Neural progenitor cell (in vitro differentiated cells): ENCODE results near the gene OPTC. TPM values are rescaled to one million over a fixed set of nuclear protein-coding genes. Genes with fewer than 3 reads are reported as not detected.

Source experiments
- DNase-seq: peaks from one replicate; pipeline ENCODE4 v3.0.0-alpha.2; 2016; ENCODE audit warnings: low spot score
- H2AFZ ChIP-seq: fragments of 200-600 bp; sonication (generic); replicated peaks from 2 replicates; pipeline ENCODE4 v1.6.1; 2016; ENCODE audit warnings: antibody characterized with exemption
- H3F3A ChIP-seq: fragments of 200-600 bp; sonication (generic); 2 replicates; pipeline ENCODE4 v1.6.1; 2016; ENCODE audit warnings: antibody characterized with exemption, low read depth
- H3K27ac ChIP-seq: fragments of 200-600 bp; sonication (generic); 2 replicates; pipeline ENCODE4 v1.5.1; 2016; ENCODE audit warnings: mild to moderate bottlenecking
- H3K27me3 ChIP-seq: fragments of 200-600 bp; sonication (generic); 2 replicates; pipeline ENCODE4 v1.6.1; 2016; ENCODE audit warnings: mild to moderate bottlenecking, moderate library complexity
- H3K36me3 ChIP-seq: fragments of 200-600 bp; sonication (generic); 2 replicates; pipeline ENCODE4 v1.5.1; 2016
- H3K4me1 ChIP-seq: fragments of 200-600 bp; sonication (generic); 2 replicates; pipeline ENCODE4 v1.6.1; 2016; ENCODE audit warnings: mixed run types
- H3K4me2 ChIP-seq: fragments of 200-600 bp; sonication (generic); 2 replicates; pipeline ENCODE4 v1.6.1; 2016
- H3K4me3 ChIP-seq: fragments of 200-600 bp; sonication (generic); 2 replicates; pipeline ENCODE4 v1.5.1; 2016
- H3K79me2 ChIP-seq: fragments of 200-600 bp; sonication (generic); 2 replicates; pipeline ENCODE4 v1.6.1; 2016; ENCODE audit warnings: low read depth
- H3K9ac ChIP-seq: fragments of 200-600 bp; sonication (generic); 2 replicates; pipeline ENCODE4 v1.6.1; 2016
- H3K9me3 ChIP-seq: fragments of 200-600 bp; sonication (generic); 2 replicates; pipeline ENCODE4 v1.5.1; 2016; ENCODE audit warnings: low read depth
- H4K20me1 ChIP-seq: fragments of 200-600 bp; sonication (generic); 2 replicates; pipeline ENCODE4 v1.6.1; 2016; ENCODE audit warnings: low read depth
- H3K27ac Mint-ChIP-seq: 3 replicates; pipeline ENCODE4 v1.8.0; 2021; ENCODE audit warnings: mixed read lengths
- H3K27me3 Mint-ChIP-seq: 2 replicates; pipeline ENCODE4 v1.8.0; 2022; ENCODE audit warnings: low read depth, mild to moderate bottlenecking, inconsistent platforms, moderate library complexity, mixed read lengths; ENCODE audit not compliant: insufficient read depth
- H3K36me3 Mint-ChIP-seq: 3 replicates; pipeline ENCODE4 v1.8.0; 2021; ENCODE audit warnings: mixed read lengths
- H3K4me1 Mint-ChIP-seq: 3 replicates; pipeline ENCODE4 v1.8.0; 2021; ENCODE audit warnings: mixed read lengths
- H3K4me3 Mint-ChIP-seq: 3 replicates; pipeline ENCODE4 v1.8.0; 2021; ENCODE audit warnings: mild to moderate bottlenecking, moderate library complexity, mixed read lengths
- H3K9me3 Mint-ChIP-seq: 3 replicates; pipeline ENCODE4 v1.8.0; 2020; ENCODE audit warnings: mixed read lengths
- CTCF ChIP-seq: fragments of 200-600 bp; sonication (generic); IDR thresholded peaks from 2 replicates; pipeline ENCODE4 v1.5.1; 2017; ENCODE audit warnings: antibody characterized with exemption, mild to moderate bottlenecking
- EZH2 ChIP-seq: fragments of 200-600 bp; sonication (generic); IDR thresholded peaks from 2 replicates; pipeline ENCODE4 v1.6.1; 2017; ENCODE audit warnings: antibody characterized with exemption, mild to moderate bottlenecking, moderate library complexity
- EZH2phosphoT487 ChIP-seq: fragments of 200-600 bp; sonication (generic); IDR thresholded peaks from 2 replicates; pipeline ENCODE4 v1.6.1; 2017; ENCODE audit warnings: antibody characterized with exemption
- total RNA-seq: library from RNA; depleted of rRNA; stranded (reverse); fragments of >200 nt; gene quantifications from 2 replicates; pipeline ENCODE4 v1.2.3, GENCODE V29; 2015; ENCODE audit warnings: low replicate concordance

Gene OPTC
- total RNA-seq, 1 donor from 2014 or later = not detected

- Mint-ChIP-seq H3K4me1 (peaks cover 52% of the 10 kb centered on the region), H3K27ac (no peak overlapping the region), H3K36me3 (no peaks in the 10 kb centered on the region), H3K27me3 (peaks cover 24% of the 10 kb centered on the region), H3K4me3 (peak overlapping the region; percentile 2), H3K9me3 (no peaks in the 10 kb centered on the region)
- no peak overlapping the region for H3K27ac ChIP-seq
- TF ChIP-seq EZH2phosphoT487 (no peak), CTCF (no peak), EZH2 (no peak)
- H3K4me1 ChIP-seq = peaks cover 17% of the 10 kb centered on the region
- peak overlapping the region; percentile 63 for H3K4me2 ChIP-seq
- no peak overlapping the region for H2AFZ ChIP-seq
- no peaks in the 10 kb centered on the region for H3K36me3 ChIP-seq
- no peaks in the 10 kb centered on the region for H4K20me1 ChIP-seq
- no peaks in the 10 kb centered on the region for H3K9me3 ChIP-seq
- no peaks in the 10 kb centered on the region for H3K79me2 ChIP-seq
- H3K27me3 ChIP-seq = peaks cover 25% of the 10 kb centered on the region
- no peaks in the 10 kb centered on the region for H3F3A ChIP-seq
- no peak overlapping the region for H3K4me3 ChIP-seq
- DNase-seq = peak; percentile 68
- no peak overlapping the region for H3K9ac ChIP-seq
These were observed 2.3 kb upstream of the OPTC start for GRCh38 chr1:203491664-203492063.

- Mint-ChIP-seq H3K4me1 (peaks cover 53% of the 10 kb centered on the region), H3K27me3 (peaks cover 28% of the 10 kb centered on the region), H3K27ac (no peak overlapping the region), H3K4me3 (peak overlapping the region; percentile 2), H3K36me3 (no peaks in the 10 kb centered on the region), H3K9me3 (no peaks in the 10 kb centered on the region)
- no peak for DNase-seq
- H3K4me3 ChIP-seq = no peak overlapping the region
- H3K4me1 ChIP-seq = peaks cover 17% of the 10 kb centered on the region
- no peak overlapping the region for H3K27ac ChIP-seq
- H3K4me2 ChIP-seq = peak overlapping the region; percentile 63
- no peak for TF ChIP-seq CTCF
- TF ChIP-seq EZH2phosphoT487 = no peak
- TF ChIP-seq EZH2 = no peak
- no peaks in the 10 kb centered on the region for H3K9me3 ChIP-seq
- H3F3A ChIP-seq = no peaks in the 10 kb centered on the region
- H2AFZ ChIP-seq = no peak overlapping the region
- no peaks in the 10 kb centered on the region for H4K20me1 ChIP-seq
- H3K27me3 ChIP-seq = peaks cover 25% of the 10 kb centered on the region
- no peaks in the 10 kb centered on the region for H3K36me3 ChIP-seq
- H3K79me2 ChIP-seq = no peaks in the 10 kb centered on the region
- no peak overlapping the region for H3K9ac ChIP-seq
These were observed 1.7 kb upstream of the OPTC start for GRCh38 chr1:203492082-203492747.

GRCh38 chr1:203492748-203493130 lies 1.2 kb upstream of the OPTC start:
- no peaks in the 10 kb centered on the region for H3K9me3 ChIP-seq
- no peak overlapping the region for H3K4me3 ChIP-seq
- H3K79me2 ChIP-seq = no peaks in the 10 kb centered on the region
- Mint-ChIP-seq H3K4me1 (peaks cover 50% of the 10 kb centered on the region), H3K36me3 (no peaks in the 10 kb centered on the region), H3K27me3 (peaks cover 28% of the 10 kb centered on the region), H3K9me3 (no peaks in the 10 kb centered on the region), H3K27ac (no peak overlapping the region), H3K4me3 (no peak overlapping the region)
- peaks cover 25% of the 10 kb centered on the region for H3K27me3 ChIP-seq
- peaks cover 17% of the 10 kb centered on the region for H3K4me1 ChIP-seq
- H2AFZ ChIP-seq = no peak overlapping the region
- H3F3A ChIP-seq = no peaks in the 10 kb centered on the region
- no peak for TF ChIP-seq EZH2
- no peak for TF ChIP-seq EZH2phosphoT487
- TF ChIP-seq CTCF = no peak
- no peak overlapping the region for H3K27ac ChIP-seq
- no peak overlapping the region for H3K4me2 ChIP-seq
- no peaks in the 10 kb centered on the region for H4K20me1 ChIP-seq
- DNase-seq = no peak
- no peaks in the 10 kb centered on the region for H3K36me3 ChIP-seq
- no peak overlapping the region for H3K9ac ChIP-seq
